Ovary (tissue), 3 donors: ENCODE measurements around the gene LBH.

Experiments used
- CTCF ChIP-seq, 3 donors: fragments of 450-650 bp in 2 of 3; fragments of 200-600 bp in 1 of 3; IDR thresholded peaks; one replicate each; pipeline versions ENCODE4 v1.5.1 to v1.8.0; 2016 to 2022; ENCODE audit warnings: antibody characterized with exemption in 3 of 3, mild to moderate bottlenecking in 1 of 3
- EP300 ChIP-seq: sonication (generic); formaldehyde crosslinking; IDR thresholded peaks from one replicate; pipeline ENCODE4 v1.6.1; 2017; ENCODE audit warnings: antibody characterized with exemption
- POLR2A ChIP-seq: fragments of 450-650 bp; IDR thresholded peaks from one replicate; pipeline ENCODE4 v1.6.1; 2017; ENCODE audit warnings: antibody characterized with exemption, mild to moderate bottlenecking, moderate library complexity
- donor health status: DM: no; HTN: no; CAD: no.

- no peak for TF ChIP-seq CTCF (IDR thresholded peaks at IDR 0.05)
- TF ChIP-seq POLR2A, result no peak
- TF ChIP-seq EP300, result no peak
Observed at GRCh38 chr2:30308280-30308679, 76.9 kb downstream of the LBH start.
